ENCODE data around the gene CLCN1. TPM values are rescaled to one million over a fixed set of nuclear protein-coding genes. Genes with fewer than 3 reads are reported as not detected.
A peak's percentile ranks its signal among the peaks of the same experiment; 100 is the strongest.

The CLCN1 gene
- total RNA-seq, 4 donors from 2014 or later, result not detected

- peaks cover 52 to 67% of the 10 kb centered on the region in 2 donors for H3K36me3 ChIP-seq
- intact Hi-C loops (cut with DNase I), result no loop called here
- H3K27me3 ChIP-seq, result no peaks in the 10 kb centered on the region
- H3K4me3 ChIP-seq (replicated peaks in 1 of 3), result no peak overlapping the region
- H3K4me1 ChIP-seq, result no peaks in the 10 kb centered on the region
- H3K27ac ChIP-seq, result no peak overlapping the region
- H3K9me3 ChIP-seq, result no peaks in the 10 kb centered on the region
- DNase-seq, result peak; percentile 38 to 53
- 76 to 83% methylated on average over 8 of the region's 8 CpGs for WGBS, 2 donors
- TF ChIP-seq CTCF (IDR thresholded peaks at IDR 0.05), result peak in 4 of 6 experiments; percentile 42 to 69 (median 46)
- no peak for TF ChIP-seq POLR2A (IDR thresholded peaks at IDR 0.05)
These were observed 16.1 kb upstream of the CLCN1 start for GRCh38 chr7:143299840-143300239.

GRCh38 chr7:143300959-143301935 is 14.7 kb upstream of the CLCN1 start:
- H3K27me3 ChIP-seq, result no peaks in the 10 kb centered on the region
- no peaks in the 10 kb centered on the region for H3K4me1 ChIP-seq
- 92 to 96% methylated on average over 8 of the region's 8 CpGs for WGBS, 2 donors
- no peak overlapping the region for H3K27ac ChIP-seq
- TF ChIP-seq CTCF (IDR thresholded peaks at IDR 0.05) (no peak), POLR2A (IDR thresholded peaks at IDR 0.05) (no peak)
- intact Hi-C loops (cut with DNase I), result no loop called here
- no peak overlapping the region for H3K4me3 ChIP-seq (replicated peaks in 1 of 3)
- peaks cover 53 to 64% of the 10 kb centered on the region in 2 donors for H3K36me3 ChIP-seq
- no peak for DNase-seq
- H3K9me3 ChIP-seq, result no peaks in the 10 kb centered on the region

- Histone ChIP-seq H3K36me3 (peaks cover 49 to 70% of the 10 kb centered on the region in 2 donors), H3K27ac (no peak overlapping the region), H3K27me3 (no peaks in the 10 kb centered on the region), H3K9me3 (no peaks in the 10 kb centered on the region), H3K4me1 (no peaks in the 10 kb centered on the region), H3K4me3 (replicated peaks in 1 of 3) (no peak overlapping the region)
- TF ChIP-seq POLR2A (IDR thresholded peaks at IDR 0.05) (no peak), CTCF (IDR thresholded peaks at IDR 0.05) (no peak)
- WGBS, 2 donors, result 97 to 98% methylated on average over 10 of the region's 10 CpGs
- intact Hi-C loops (cut with DNase I), result no loop called here
- DNase-seq, result no peak
These were observed 12.2 kb upstream of the CLCN1 start for GRCh38 chr7:143303733-143304132.

- H3K4me3 ChIP-seq (replicated peaks in 1 of 3), result no peak overlapping the region
- WGBS, 2 donors, result 91 to 95% methylated on average over 6 of the region's 6 CpGs
- peaks cover 49 to 64% of the 10 kb centered on the region in 2 donors for H3K36me3 ChIP-seq
- intact Hi-C loops (cut with DNase I), result loop anchor here (5.0 kb wide), 1 partner anchor 63 kb away; no protein-coding TSS in a partner anchor
- no peak for DNase-seq
- H3K27ac ChIP-seq, result no peak overlapping the region
- TF ChIP-seq POLR2A (IDR thresholded peaks at IDR 0.05), result no peak
- TF ChIP-seq CTCF (IDR thresholded peaks at IDR 0.05), result no peak
- H3K4me1 ChIP-seq, result no peaks in the 10 kb centered on the region
- no peaks in the 10 kb centered on the region for H3K27me3 ChIP-seq
- H3K9me3 ChIP-seq, result no peaks in the 10 kb centered on the region
These were observed 11.0 kb upstream of the CLCN1 start for GRCh38 chr7:143304938-143305337.
